Stimulated activated CD4-positive, alpha-beta T cell treated with anti-CD3 and anti-CD28 coated beads, Interleukin-4, amount 100 ng/mL, for 1 hour (primary cell): ENCODE data around the gene TTC7B.

Source experiments
- DNase-seq: peaks from one replicate; pipeline ENCODE4 v3.0.0-alpha.2; 2020

The TTC7B gene

GRCh38 chr14:90613453-90613852, 202.8 kb downstream of the TTC7B start:
- no peak for DNase-seq

- DNase-seq, result no peak
These were observed 203.4 kb downstream of the TTC7B start for GRCh38 chr14:90612801-90613200.

GRCh38 chr14:90611936-90612335, 204.3 kb downstream of the TTC7B start:
- DNase-seq, result no peak

GRCh38 chr14:90611501-90611900, 204.7 kb downstream of the TTC7B start:
- DNase-seq, result no peak

- no peak for DNase-seq
These were observed 205.7 kb downstream of the TTC7B start for GRCh38 chr14:90610346-90611040.

- no peak for DNase-seq
These were observed 206.9 kb downstream of the TTC7B start for GRCh38 chr14:90609376-90609775.

- DNase-seq, result no peak
These were observed 207.3 kb downstream of the TTC7B start for GRCh38 chr14:90608929-90609341.

- no peak for DNase-seq
These were observed 207.9 kb downstream of the TTC7B start for GRCh38 chr14:90608281-90608680.

- no peak for DNase-seq
These were observed 209.1 kb downstream of the TTC7B start for GRCh38 chr14:90607141-90607540.

- no peak for DNase-seq
These were observed 209.8 kb downstream of the TTC7B start for GRCh38 chr14:90606434-90606833.

- no peak for DNase-seq
These were observed 210.8 kb downstream of the TTC7B start for GRCh38 chr14:90605430-90605829.

- DNase-seq, result no peak
These were observed 211.9 kb downstream of the TTC7B start for GRCh38 chr14:90604356-90604755.

- DNase-seq, result no peak
These were observed 212.4 kb downstream of the TTC7B start for GRCh38 chr14:90603841-90604240.

GRCh38 chr14:90603336-90603735, 212.9 kb downstream of the TTC7B start:
- no peak for DNase-seq

GRCh38 chr14:90602088-90602687, 214.0 kb downstream of the TTC7B start:
- no peak for DNase-seq

- DNase-seq, result no peak
These were observed 214.7 kb downstream of the TTC7B start for GRCh38 chr14:90601563-90601962.

- no peak for DNase-seq
These were observed 215.6 kb downstream of the TTC7B start for GRCh38 chr14:90600619-90601018.

GRCh38 chr14:90599748-90600507, 216.3 kb downstream of the TTC7B start:
- no peak for DNase-seq

GRCh38 chr14:90599339-90599738, 216.9 kb downstream of the TTC7B start:
- no peak for DNase-seq

GRCh38 chr14:90597961-90598360, 218.3 kb downstream of the TTC7B start:
- no peak for DNase-seq

GRCh38 chr14:90596733-90597132, 219.5 kb downstream of the TTC7B start:
- no peak for DNase-seq

- DNase-seq, result no peak
These were observed 222.8 kb downstream of the TTC7B start for GRCh38 chr14:90593254-90594040.

GRCh38 chr14:90592655-90593054, 223.6 kb downstream of the TTC7B start:
- DNase-seq, result no peak
